Nephron progenitor cell (in vitro differentiated cells): Measurements from ENCODE around the gene ATPAF1.
A peak's percentile ranks its signal among the peaks of the same experiment; 100 is the strongest.

Experiments
- DNase-seq: peaks from one replicate; pipeline ENCODE4 v3.0.0; 2021
- H3K27ac Mint-ChIP-seq: 2 replicates; pipeline ENCODE4 v1.8.0; 2021; ENCODE audit warnings: mild to moderate bottlenecking, moderate library complexity, mixed read lengths
- H3K27me3 Mint-ChIP-seq: 2 replicates; pipeline ENCODE4 v1.8.0; 2021; ENCODE audit warnings: mild to moderate bottlenecking, low read depth, mixed read lengths; ENCODE audit not compliant: poor library complexity
- H3K36me3 Mint-ChIP-seq: 2 replicates; pipeline ENCODE4 v1.8.0; 2021; ENCODE audit warnings: low read depth, mixed read lengths
- H3K4me1 Mint-ChIP-seq: 2 replicates; pipeline ENCODE4 v1.8.0; 2021; ENCODE audit warnings: mixed read lengths
- H3K4me3 Mint-ChIP-seq: 2 replicates; pipeline ENCODE4 v1.8.0; 2021; ENCODE audit warnings: mild to moderate bottlenecking, moderate library complexity, mixed read lengths
- H3K9me3 Mint-ChIP-seq: 2 replicates; pipeline ENCODE4 v1.8.0; 2021; ENCODE audit warnings: mild to moderate bottlenecking, moderate library complexity, mixed read lengths
- TF ChIP-seq, protein P1 (sequence below): fragments of 200-600 bp; sonication (generic); IDR thresholded peaks from 2 replicates; pipeline ENCODE4 v1.5.0; 2021; ENCODE audit warnings: antibody characterized with exemption

ATPAF1 gene

DNA sequence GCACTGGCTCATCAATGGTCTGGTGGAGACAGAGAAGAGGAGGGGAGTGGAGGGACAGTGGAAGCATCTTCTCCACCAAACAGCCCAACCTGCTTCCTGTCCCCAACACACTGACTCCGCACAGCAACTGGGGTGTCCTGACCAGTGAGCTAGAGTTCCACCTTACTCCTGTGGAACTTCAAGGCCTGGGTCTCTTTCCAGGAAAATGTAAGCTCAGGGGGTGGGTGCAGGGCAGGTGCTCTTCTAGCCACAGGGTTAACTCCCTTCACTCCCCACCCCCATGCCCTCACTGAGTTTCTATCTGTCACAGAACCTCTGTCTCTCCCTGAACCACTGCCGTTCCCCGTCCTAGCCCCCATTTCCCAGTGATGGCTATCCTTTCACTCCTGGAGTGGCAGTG, 52.4 kb downstream of the ATPAF1 start:
- H3K4me3 Mint-ChIP-seq = peak overlapping the region; percentile 86
- H3K9me3 Mint-ChIP-seq = no peaks in the 10 kb centered on the region
- H3K27ac Mint-ChIP-seq = no peak overlapping the region
- H3K4me1 Mint-ChIP-seq = peaks cover 40% of the 10 kb centered on the region
- DNase-seq = no peak
- no peaks in the 10 kb centered on the region for H3K36me3 Mint-ChIP-seq
- peaks cover 44% of the 10 kb centered on the region for H3K27me3 Mint-ChIP-seq
- TF ChIP-seq, protein P1, sequence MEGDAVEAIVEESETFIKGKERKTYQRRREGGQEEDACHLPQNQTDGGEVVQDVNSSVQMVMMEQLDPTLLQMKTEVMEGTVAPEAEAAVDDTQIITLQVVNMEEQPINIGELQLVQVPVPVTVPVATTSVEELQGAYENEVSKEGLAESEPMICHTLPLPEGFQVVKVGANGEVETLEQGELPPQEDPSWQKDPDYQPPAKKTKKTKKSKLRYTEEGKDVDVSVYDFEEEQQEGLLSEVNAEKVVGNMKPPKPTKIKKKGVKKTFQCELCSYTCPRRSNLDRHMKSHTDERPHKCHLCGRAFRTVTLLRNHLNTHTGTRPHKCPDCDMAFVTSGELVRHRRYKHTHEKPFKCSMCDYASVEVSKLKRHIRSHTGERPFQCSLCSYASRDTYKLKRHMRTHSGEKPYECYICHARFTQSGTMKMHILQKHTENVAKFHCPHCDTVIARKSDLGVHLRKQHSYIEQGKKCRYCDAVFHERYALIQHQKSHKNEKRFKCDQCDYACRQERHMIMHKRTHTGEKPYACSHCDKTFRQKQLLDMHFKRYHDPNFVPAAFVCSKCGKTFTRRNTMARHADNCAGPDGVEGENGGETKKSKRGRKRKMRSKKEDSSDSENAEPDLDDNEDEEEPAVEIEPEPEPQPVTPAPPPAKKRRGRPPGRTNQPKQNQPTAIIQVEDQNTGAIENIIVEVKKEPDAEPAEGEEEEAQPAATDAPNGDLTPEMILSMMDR = no peak

DNA sequence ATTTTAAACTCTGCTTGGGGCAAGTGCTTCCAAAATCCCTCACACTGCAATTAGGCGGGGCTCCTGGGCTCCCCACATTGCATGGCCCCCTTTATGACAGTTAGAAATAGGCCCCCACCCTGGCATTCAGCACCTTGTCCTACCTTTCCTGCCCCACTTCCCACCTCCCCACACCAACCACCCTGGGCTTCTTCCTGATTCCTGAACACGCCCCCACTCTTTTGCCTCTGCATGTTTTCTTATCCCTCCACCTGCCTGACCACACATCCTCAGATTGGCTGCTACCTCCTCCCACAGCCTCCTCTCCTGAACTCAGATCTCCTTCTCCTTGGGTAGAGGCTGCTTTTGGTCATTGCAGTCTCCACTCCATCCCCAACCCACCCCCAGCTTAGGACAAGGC, 53.1 kb downstream of the ATPAF1 start:
- no peaks in the 10 kb centered on the region for H3K36me3 Mint-ChIP-seq
- no peak overlapping the region for H3K27ac Mint-ChIP-seq
- TF ChIP-seq, protein P1 = no peak
- DNase-seq = no peak
- H3K9me3 Mint-ChIP-seq = no peaks in the 10 kb centered on the region
- peaks cover 41% of the 10 kb centered on the region for H3K27me3 Mint-ChIP-seq
- H3K4me3 Mint-ChIP-seq = peak overlapping the region; percentile 9
- peaks cover 40% of the 10 kb centered on the region for H3K4me1 Mint-ChIP-seq

DNA sequence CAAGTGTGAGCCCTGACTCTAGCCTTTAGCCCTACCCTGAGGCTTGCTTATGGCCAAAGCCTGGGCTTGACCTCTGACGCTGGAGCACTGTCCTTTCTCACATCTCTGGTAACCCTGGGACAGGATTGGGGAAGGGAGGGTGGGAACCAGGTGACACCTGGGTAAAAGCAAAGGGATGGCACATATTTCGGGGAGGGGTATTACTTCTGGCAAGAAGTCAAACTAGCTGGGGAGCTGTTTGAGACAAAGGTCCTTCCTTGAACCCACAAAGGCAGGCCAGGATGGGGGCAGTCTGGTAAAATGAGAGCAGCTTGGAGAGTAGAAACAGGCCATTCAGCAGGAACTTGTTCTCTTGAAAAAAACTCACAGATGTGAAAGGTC, 53.6 kb downstream of the ATPAF1 start:
- H3K27ac Mint-ChIP-seq = no peak overlapping the region
- TF ChIP-seq, protein P1 = no peak
- H3K4me3 Mint-ChIP-seq = no peak overlapping the region

DNA sequence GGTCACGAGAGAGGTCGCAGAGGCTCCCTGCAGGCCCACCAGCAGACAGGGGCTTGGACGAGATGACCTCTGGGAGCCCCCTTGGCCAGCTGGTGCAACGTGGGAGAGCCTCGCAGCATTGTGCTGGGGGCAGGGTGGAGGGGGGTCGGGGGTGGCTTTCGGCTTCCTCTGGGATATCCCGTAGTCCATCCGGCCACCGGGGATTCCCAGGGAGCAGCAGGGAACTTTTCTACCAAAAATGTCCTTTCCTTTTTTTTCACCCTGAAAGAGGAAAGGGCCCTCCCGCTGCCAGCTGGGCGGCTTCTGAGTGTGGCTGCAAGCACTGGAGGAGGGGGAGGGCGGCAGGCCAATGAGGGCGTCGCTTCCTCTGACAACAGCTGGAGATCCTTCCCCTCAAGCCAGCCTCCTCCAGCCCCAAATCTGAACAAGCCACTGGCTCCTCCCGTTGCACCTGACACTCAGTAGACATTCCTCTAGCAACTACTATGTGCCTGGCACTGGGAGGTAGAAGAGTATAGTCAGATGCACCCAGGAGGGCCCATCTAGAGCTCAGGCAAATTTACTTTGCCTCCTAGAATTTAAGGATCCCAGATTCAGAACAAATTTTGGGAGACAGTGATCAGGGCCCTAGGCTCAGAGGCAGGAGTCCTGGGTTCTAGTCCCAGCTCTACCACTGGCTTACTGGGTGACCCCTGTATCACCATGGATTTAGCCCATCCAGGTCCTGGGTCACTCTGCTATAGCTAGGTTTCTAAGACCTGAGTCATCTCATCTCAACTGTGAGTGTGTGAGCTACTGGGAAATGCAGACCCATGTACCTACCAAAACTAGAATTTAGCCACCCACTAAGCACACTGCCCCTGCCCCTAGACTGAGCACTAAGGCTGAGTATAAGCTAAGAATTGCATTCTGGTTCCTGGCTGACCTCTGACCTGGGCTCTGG, 54.2 kb downstream of the ATPAF1 start:
- H3K36me3 Mint-ChIP-seq = no peaks in the 10 kb centered on the region
- TF ChIP-seq, protein P1 = no peak
- peak overlapping the region; percentile 36 for H3K4me3 Mint-ChIP-seq
- H3K4me1 Mint-ChIP-seq = peaks cover 45% of the 10 kb centered on the region
- DNase-seq = peak; percentile 60
- no peaks in the 10 kb centered on the region for H3K9me3 Mint-ChIP-seq
- H3K27me3 Mint-ChIP-seq = peaks cover 35% of the 10 kb centered on the region
- no peak overlapping the region for H3K27ac Mint-ChIP-seq

More for the DNA sequence above, 53.6 kb downstream of the ATPAF1 start:
- Mint-ChIP-seq H3K36me3 (no peaks in the 10 kb centered on the region), H3K4me1 (peaks cover 45% of the 10 kb centered on the region), H3K27me3 (peaks cover 41% of the 10 kb centered on the region), H3K9me3 (no peaks in the 10 kb centered on the region)
- DNase-seq = no peak

DNA sequence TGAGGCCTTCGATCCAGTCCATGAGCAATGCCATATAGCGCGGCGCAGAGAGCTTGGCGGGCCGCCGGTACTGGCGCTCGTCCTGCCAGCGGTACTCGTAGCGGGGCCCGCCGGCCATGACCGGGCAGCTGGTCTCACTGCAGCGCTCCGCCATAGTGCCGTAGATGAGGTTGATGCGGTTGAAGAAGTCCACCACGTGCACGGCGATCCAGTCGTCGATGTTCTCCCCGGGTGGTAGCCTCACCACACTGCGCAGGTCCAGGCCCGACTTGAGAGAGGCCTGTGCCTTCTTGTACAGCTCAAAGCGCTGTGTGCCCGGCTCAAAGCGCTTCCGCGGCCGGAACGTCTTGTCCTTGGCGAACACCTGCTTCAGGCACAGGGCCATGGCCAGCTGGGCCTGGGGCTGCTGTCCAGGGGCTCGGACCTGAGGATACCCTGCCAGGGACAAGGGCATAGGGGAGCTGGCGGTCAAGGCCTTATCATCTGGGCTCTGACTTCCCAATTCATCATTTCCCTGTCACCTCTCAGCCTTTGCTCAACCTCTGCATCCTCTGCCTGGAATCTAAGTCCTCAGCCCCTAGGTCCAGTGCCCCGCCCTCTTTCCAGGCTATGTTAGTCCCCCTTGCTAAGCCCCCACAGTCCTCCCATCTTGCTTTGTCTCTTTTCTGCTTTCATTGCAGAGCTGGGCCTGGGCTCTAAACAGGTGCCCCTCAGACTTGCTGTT, 55.1 kb downstream of the ATPAF1 start:
- H3K4me1 Mint-ChIP-seq = peaks cover 45% of the 10 kb centered on the region
- H3K36me3 Mint-ChIP-seq = no peaks in the 10 kb centered on the region
- H3K27ac Mint-ChIP-seq = no peak overlapping the region
- TF ChIP-seq, protein P1 = no peak
- H3K9me3 Mint-ChIP-seq = no peaks in the 10 kb centered on the region
- peak; percentile 16 for DNase-seq
- peaks cover 30% of the 10 kb centered on the region for H3K27me3 Mint-ChIP-seq
- H3K4me3 Mint-ChIP-seq = peak overlapping the region; percentile 36
